ENCODE data around the gene RAF1. TPM values are rescaled to one million over a fixed set of nuclear protein-coding genes. Genes with fewer than 3 reads are reported as not detected.

RAF1 gene
- total RNA-seq, 1 experiment from 2014 or later: 101 TPM

DNA sequence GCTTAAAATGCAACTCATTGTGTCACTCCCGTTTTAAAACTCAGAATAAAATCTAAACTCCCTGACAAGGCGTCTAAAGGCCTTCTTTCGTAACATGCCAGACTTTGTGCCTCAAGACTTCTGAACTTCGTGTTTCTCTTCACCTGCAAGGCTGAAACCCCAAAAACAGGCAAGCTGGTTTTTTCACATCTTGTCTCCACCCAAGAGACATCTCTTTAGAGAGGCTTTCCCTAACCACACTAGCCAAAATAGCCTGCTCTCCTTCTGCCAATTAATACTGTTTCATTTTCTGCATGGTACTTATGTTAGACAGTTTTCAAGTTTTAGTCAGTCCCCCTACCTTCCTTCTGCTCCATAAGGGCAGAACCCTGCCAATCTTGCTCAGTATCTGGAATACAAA is 41.6 kb downstream of the RAF1 start:
- ChIA-PET POLR2A (no interaction called here), CTCF (no interaction called here)
- DNase-seq (ENCODE audit: low spot score) (no peak), ATAC-seq (no peak)
- peak overlapping the region; percentile 79 for H3K27ac Mint-ChIP-seq
- H3K9me3 Mint-ChIP-seq: no peaks in the 10 kb centered on the region
- no peak overlapping the region for H3K4me3 Mint-ChIP-seq
- H3K27me3 Mint-ChIP-seq (ENCODE audit: low read depth): no peaks in the 10 kb centered on the region
- H3K36me3 Mint-ChIP-seq: peaks cover 9% of the 10 kb centered on the region
- TF ChIP-seq CBFB (CRISPR knock-in tag; IDR thresholded peaks at IDR 0.05; ENCODE audit: low read depth): no peak
- no peak for TF ChIP-seq MXD4 (CRISPR knock-in tag; IDR thresholded peaks at IDR 0.05; ENCODE audit: borderline replicate concordance)
- TF ChIP-seq FOXP1 (CRISPR knock-in tag; IDR thresholded peaks at IDR 0.05; ENCODE audit: borderline replicate concordance): no peak
- TF ChIP-seq, protein P1, sequence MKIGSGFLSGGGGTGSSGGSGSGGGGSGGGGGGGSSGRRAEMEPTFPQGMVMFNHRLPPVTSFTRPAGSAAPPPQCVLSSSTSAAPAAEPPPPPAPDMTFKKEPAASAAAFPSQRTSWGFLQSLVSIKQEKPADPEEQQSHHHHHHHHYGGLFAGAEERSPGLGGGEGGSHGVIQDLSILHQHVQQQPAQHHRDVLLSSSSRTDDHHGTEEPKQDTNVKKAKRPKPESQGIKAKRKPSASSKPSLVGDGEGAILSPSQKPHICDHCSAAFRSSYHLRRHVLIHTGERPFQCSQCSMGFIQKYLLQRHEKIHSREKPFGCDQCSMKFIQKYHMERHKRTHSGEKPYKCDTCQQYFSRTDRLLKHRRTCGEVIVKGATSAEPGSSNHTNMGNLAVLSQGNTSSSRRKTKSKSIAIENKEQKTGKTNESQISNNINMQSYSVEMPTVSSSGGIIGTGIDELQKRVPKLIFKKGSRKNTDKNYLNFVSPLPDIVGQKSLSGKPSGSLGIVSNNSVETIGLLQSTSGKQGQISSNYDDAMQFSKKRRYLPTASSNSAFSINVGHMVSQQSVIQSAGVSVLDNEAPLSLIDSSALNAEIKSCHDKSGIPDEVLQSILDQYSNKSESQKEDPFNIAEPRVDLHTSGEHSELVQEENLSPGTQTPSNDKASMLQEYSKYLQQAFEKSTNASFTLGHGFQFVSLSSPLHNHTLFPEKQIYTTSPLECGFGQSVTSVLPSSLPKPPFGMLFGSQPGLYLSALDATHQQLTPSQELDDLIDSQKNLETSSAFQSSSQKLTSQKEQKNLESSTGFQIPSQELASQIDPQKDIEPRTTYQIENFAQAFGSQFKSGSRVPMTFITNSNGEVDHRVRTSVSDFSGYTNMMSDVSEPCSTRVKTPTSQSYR (CRISPR knock-in tag; IDR thresholded peaks at IDR 0.05): no peak
- TF ChIP-seq ESRRA (CRISPR knock-in tag; IDR thresholded peaks at IDR 0.05; ENCODE audit: borderline replicate concordance): no peak
- TF ChIP-seq ATF1 (CRISPR knock-in tag; IDR thresholded peaks at IDR 0.05): no peak
- TF ChIP-seq NR1H2 (CRISPR knock-in tag; IDR thresholded peaks at IDR 0.05): no peak
- no peak for TF ChIP-seq ZNF317 (CRISPR knock-in tag; IDR thresholded peaks at IDR 0.05; ENCODE audit: borderline replicate concordance, low read depth)
- no peak for TF ChIP-seq E2F5 (CRISPR knock-in tag; IDR thresholded peaks at IDR 0.05)
- no peak for TF ChIP-seq JUN (CRISPR knock-in tag; IDR thresholded peaks at IDR 0.05)
- TF ChIP-seq, protein P2, sequence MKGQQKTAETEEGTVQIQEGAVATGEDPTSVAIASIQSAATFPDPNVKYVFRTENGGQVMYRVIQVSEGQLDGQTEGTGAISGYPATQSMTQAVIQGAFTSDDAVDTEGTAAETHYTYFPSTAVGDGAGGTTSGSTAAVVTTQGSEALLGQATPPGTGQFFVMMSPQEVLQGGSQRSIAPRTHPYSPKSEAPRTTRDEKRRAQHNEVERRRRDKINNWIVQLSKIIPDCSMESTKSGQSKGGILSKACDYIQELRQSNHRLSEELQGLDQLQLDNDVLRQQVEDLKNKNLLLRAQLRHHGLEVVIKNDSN (CRISPR knock-in tag; IDR thresholded peaks at IDR 0.05): no peak
- 0 out of 2 replicates have a peak, but pooled peaks cover 4% of the 10 kb centered on the region for H3K4me1 Mint-ChIP-seq

DNA sequence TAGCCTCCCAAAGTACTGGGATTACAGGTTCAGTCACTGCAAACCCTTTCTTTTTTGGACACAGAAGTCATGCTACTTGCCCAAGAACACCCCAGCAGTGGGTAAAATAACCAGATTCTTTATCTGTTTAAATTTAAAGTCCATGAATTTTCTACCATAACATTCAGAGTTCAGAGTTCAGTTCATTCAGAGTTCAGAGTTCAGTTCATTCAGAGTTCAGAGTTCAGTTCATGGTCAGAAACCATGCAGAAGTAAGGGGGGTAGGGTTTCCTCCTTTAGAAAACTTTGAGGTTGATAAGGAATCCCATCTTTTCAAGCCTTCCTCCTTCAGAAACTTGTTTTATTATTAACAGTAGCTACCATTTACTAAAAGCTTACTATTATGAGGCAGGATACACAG is 43.2 kb downstream of the RAF1 start:
- POLR2A ChIA-PET: no interaction called here
- Mint-ChIP-seq H3K27ac (peak overlapping the region; percentile 25; the same call in 1 of the 2 replicates), H3K4me3 (no peak overlapping the region), H3K36me3 (peaks cover 16% of the 10 kb centered on the region), H3K27me3 (ENCODE audit: low read depth) (no peaks in the 10 kb centered on the region), H3K9me3 (no peaks in the 10 kb centered on the region), H3K4me1 (0 out of 2 replicates have a peak, but pooled peaks cover 4% of the 10 kb centered on the region)
- DNase-seq (ENCODE audit: low spot score): no peak
- CTCF ChIA-PET: no interaction called here
- ATAC-seq: no peak
- TF ChIP-seq AFF4 (CRISPR knock-in tag; IDR thresholded peaks at IDR 0.05; ENCODE audit: borderline replicate concordance): no peak
- TF ChIP-seq ZNF219 (CRISPR knock-in tag; IDR thresholded peaks at IDR 0.05; ENCODE audit: borderline replicate concordance): no peak
- TF ChIP-seq NR1H2 (CRISPR knock-in tag; IDR thresholded peaks at IDR 0.05): no peak
- TF ChIP-seq JAZF1 (CRISPR knock-in tag; IDR thresholded peaks at IDR 0.05): no peak
- TF ChIP-seq TCF7 (CRISPR knock-in tag; IDR thresholded peaks at IDR 0.05; ENCODE audit: low read depth): no peak
- TF ChIP-seq, protein P3, sequence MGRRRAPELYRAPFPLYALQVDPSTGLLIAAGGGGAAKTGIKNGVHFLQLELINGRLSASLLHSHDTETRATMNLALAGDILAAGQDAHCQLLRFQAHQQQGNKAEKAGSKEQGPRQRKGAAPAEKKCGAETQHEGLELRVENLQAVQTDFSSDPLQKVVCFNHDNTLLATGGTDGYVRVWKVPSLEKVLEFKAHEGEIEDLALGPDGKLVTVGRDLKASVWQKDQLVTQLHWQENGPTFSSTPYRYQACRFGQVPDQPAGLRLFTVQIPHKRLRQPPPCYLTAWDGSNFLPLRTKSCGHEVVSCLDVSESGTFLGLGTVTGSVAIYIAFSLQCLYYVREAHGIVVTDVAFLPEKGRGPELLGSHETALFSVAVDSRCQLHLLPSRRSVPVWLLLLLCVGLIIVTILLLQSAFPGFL (CRISPR knock-in tag; IDR thresholded peaks at IDR 0.05; ENCODE audit: borderline replicate concordance): no peak
- TF ChIP-seq, protein P4, sequence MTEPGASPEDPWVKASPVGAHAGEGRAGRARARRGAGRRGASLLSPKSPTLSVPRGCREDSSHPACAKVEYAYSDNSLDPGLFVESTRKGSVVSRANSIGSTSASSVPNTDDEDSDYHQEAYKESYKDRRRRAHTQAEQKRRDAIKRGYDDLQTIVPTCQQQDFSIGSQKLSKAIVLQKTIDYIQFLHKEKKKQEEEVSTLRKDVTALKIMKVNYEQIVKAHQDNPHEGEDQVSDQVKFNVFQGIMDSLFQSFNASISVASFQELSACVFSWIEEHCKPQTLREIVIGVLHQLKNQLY (CRISPR knock-in tag; IDR thresholded peaks at IDR 0.05): no peak
- TF ChIP-seq, protein P5, sequence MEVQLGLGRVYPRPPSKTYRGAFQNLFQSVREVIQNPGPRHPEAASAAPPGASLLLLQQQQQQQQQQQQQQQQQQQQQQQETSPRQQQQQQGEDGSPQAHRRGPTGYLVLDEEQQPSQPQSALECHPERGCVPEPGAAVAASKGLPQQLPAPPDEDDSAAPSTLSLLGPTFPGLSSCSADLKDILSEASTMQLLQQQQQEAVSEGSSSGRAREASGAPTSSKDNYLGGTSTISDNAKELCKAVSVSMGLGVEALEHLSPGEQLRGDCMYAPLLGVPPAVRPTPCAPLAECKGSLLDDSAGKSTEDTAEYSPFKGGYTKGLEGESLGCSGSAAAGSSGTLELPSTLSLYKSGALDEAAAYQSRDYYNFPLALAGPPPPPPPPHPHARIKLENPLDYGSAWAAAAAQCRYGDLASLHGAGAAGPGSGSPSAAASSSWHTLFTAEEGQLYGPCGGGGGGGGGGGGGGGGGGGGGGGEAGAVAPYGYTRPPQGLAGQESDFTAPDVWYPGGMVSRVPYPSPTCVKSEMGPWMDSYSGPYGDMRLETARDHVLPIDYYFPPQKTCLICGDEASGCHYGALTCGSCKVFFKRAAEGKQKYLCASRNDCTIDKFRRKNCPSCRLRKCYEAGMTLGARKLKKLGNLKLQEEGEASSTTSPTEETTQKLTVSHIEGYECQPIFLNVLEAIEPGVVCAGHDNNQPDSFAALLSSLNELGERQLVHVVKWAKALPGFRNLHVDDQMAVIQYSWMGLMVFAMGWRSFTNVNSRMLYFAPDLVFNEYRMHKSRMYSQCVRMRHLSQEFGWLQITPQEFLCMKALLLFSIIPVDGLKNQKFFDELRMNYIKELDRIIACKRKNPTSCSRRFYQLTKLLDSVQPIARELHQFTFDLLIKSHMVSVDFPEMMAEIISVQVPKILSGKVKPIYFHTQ (CRISPR knock-in tag; IDR thresholded peaks at IDR 0.05): no peak
- TF ChIP-seq ZNF263 (CRISPR knock-in tag; IDR thresholded peaks at IDR 0.05; ENCODE audit: low read depth): no peak
- TF ChIP-seq ZNF396 (CRISPR knock-in tag; IDR thresholded peaks at IDR 0.05; ENCODE audit: borderline replicate concordance): no peak
- TF ChIP-seq ZBTB43 (CRISPR knock-in tag; IDR thresholded peaks at IDR 0.05): no peak
